SK-MEL-5 (cell line): Measurements from ENCODE around the gene KHSRP. TPM values are rescaled to one million over a fixed set of nuclear protein-coding genes. Genes with fewer than 3 reads are reported as not detected.

Experiments
- DNase-seq: peaks from one replicate; pipeline ENCODE4 v3.0.0-alpha.2; 2016; ENCODE audit warnings: low read depth, low spot score
- in situ Hi-C: cut with HindIII; loops from 2 replicates; pipeline ENCODE4 v1.10.0; 2016; ENCODE audit warnings: low sequenced_read_pairs, high pct_unique_total_duplicates, low pct_unique_long_range_greater_than_20kb
- polyA plus RNA-seq, 2 experiments: library from polyadenylated mRNA; depleted of rRNA; stranded (reverse); fragments of >200 nt; gene quantifications; 2 replicates each; pipeline ENCODE4 v1.2.3, GENCODE V29; 2015
- total RNA-seq: library from RNA; depleted of rRNA; stranded (reverse); fragments of >200 nt; shearing (Covaris generic); gene quantifications from 2 replicates; pipeline ENCODE4 v1.2.3, GENCODE V29; 2014; rRNA removed

The KHSRP gene
- total RNA-seq, result 73.9 and 80.0 TPM in 2 replicates
- polyA plus RNA-seq (2015; cell fraction: cytosol; rRNA removed), result 378 and 511 TPM in 2 replicates
- 179 and 246 TPM in 2 replicates for polyA plus RNA-seq (2015; cell fraction: nucleus; rRNA removed)

- in situ Hi-C loops, result no loop called here
- no peak for DNase-seq
Observed at GRCh38 chr19:6424195-6424938, at the start of gene KHSRP. Gene KHSRP (minus strand): TSS chr19:6424811. CDS start chr19:6424701, 110 bp downstream.

GRCh38 chr19:6473647-6474046, 49.0 kb upstream of the KHSRP start:
- no peak for DNase-seq
- in situ Hi-C loops, result no loop called here

- DNase-seq, result no peak
- in situ Hi-C loops, result no loop called here
Observed at GRCh38 chr19:6472713-6473112, 48.1 kb upstream of the KHSRP start.

GRCh38 chr19:6471076-6471475, 46.5 kb upstream of the KHSRP start:
- in situ Hi-C loops, result no loop called here
- no peak for DNase-seq

- in situ Hi-C loops, result no loop called here
Observed at GRCh38 chr19:6470173-6470572, 45.6 kb upstream of the KHSRP start.

GRCh38 chr19:6467384-6467783, 42.8 kb upstream of the KHSRP start:
- no peak for DNase-seq
- in situ Hi-C loops, result no loop called here

More at GRCh38 chr19:6470173-6470572, 45.6 kb upstream of the KHSRP start:
- no peak for DNase-seq

- in situ Hi-C loops, result no loop called here
- DNase-seq, result no peak
Observed at GRCh38 chr19:6466526-6467248, 42.1 kb upstream of the KHSRP start.

- no peak for DNase-seq
- in situ Hi-C loops, result no loop called here
Observed at GRCh38 chr19:6465663-6466062, 41.1 kb upstream of the KHSRP start.

- in situ Hi-C loops, result no loop called here
- no peak for DNase-seq
Observed at GRCh38 chr19:6465006-6465405, 40.4 kb upstream of the KHSRP start.

- DNase-seq, result no peak
- in situ Hi-C loops, result no loop called here
Observed at GRCh38 chr19:6464070-6464873, 39.7 kb upstream of the KHSRP start, which contains the start of gene CRB3. Gene CRB3 (plus strand): TSS chr19:6464271. CDS start chr19:6464702, 431 bp downstream.

GRCh38 chr19:6460099-6460884, 35.7 kb upstream of the KHSRP start:
- DNase-seq, result peak; percentile 92
- in situ Hi-C loops, result no loop called here

- in situ Hi-C loops, result no loop called here
- peak; percentile 76 for DNase-seq
Observed at GRCh38 chr19:6459262-6460098, 34.9 kb upstream of the KHSRP start, which contains the start of gene SLC25A23. Gene SLC25A23 (minus strand): TSS chr19:6459792. CDS start chr19:6459628, 164 bp downstream.

GRCh38 chr19:6458695-6459261, 34.2 kb upstream of the KHSRP start:
- DNase-seq, result no peak
- in situ Hi-C loops, result no loop called here

- no peak for DNase-seq
- in situ Hi-C loops, result no loop called here
Observed at GRCh38 chr19:6457958-6458694, 33.5 kb upstream of the KHSRP start.

GRCh38 chr19:6455924-6456323, 31.3 kb upstream of the KHSRP start:
- no peak for DNase-seq
- in situ Hi-C loops, result no loop called here
